Ovary (tissue), 3 donors: ENCODE results near the gene NOTCH1.

Experiments used
- CTCF ChIP-seq, 3 donors: fragments of 450-650 bp in 2 of 3; fragments of 200-600 bp in 1 of 3; IDR thresholded peaks; one replicate each; pipeline versions ENCODE4 v1.5.1 to v1.8.0; 2016 to 2022; ENCODE audit warnings: antibody characterized with exemption in 3 of 3, mild to moderate bottlenecking in 1 of 3
- EP300 ChIP-seq: sonication (generic); formaldehyde crosslinking; IDR thresholded peaks from one replicate; pipeline ENCODE4 v1.6.1; 2017; ENCODE audit warnings: antibody characterized with exemption
- POLR2A ChIP-seq: fragments of 450-650 bp; IDR thresholded peaks from one replicate; pipeline ENCODE4 v1.6.1; 2017; ENCODE audit warnings: antibody characterized with exemption, mild to moderate bottlenecking, moderate library complexity
- donor health status: DM: no; HTN: no; CAD: no.

GRCh38 chr9:136493567-136493971 is 52.3 kb downstream of the NOTCH1 start:
- TF ChIP-seq CTCF (IDR thresholded peaks at IDR 0.05) (no peak), EP300 (no peak), POLR2A (no peak)
